Endodermal cell (in vitro differentiated cells): ENCODE measurements around the gene NCOA5. TPM values are rescaled to one million over a fixed set of nuclear protein-coding genes. Genes with fewer than 3 reads are reported as not detected.

ENCODE experiments used
- DNase-seq: peaks from one replicate; pipeline ENCODE4 v3.0.0-alpha.2; 2017
- H3K27ac ChIP-seq: 2 replicates; pipeline ENCODE4 v1.5.1; 2013; ENCODE audit warnings: mild to moderate bottlenecking, low read depth, low read length, moderate library complexity
- H3K27me3 ChIP-seq: 2 replicates; pipeline ENCODE4 v1.6.1; 2013; ENCODE audit warnings: mild to moderate bottlenecking, low read length, moderate library complexity; ENCODE audit not compliant: insufficient read depth, control insufficient read depth, poor library complexity, severe bottlenecking
- H3K36me3 ChIP-seq: 2 replicates; pipeline ENCODE4 v1.7.0; 2013; ENCODE audit warnings: mild to moderate bottlenecking, low read length, moderate library complexity; ENCODE audit not compliant: control insufficient read depth, insufficient read depth
- H3K4me1 ChIP-seq: one replicate; pipeline ENCODE4 v1.7.0; 2013; ENCODE audit warnings: low read length; ENCODE audit not compliant: control insufficient read depth, insufficient read depth
- H3K4me3 ChIP-seq: 2 replicates; pipeline ENCODE4 v1.5.1; 2013; ENCODE audit warnings: mild to moderate bottlenecking, low read length, moderate library complexity
- H3K9ac ChIP-seq: 2 replicates; pipeline ENCODE4 v1.6.1; 2013; ENCODE audit warnings: mild to moderate bottlenecking, low read length, moderate library complexity; ENCODE audit not compliant: poor library complexity, severe bottlenecking; ENCODE audit errors: extremely low read depth
- H3K9me3 ChIP-seq: 2 replicates; pipeline ENCODE4 v1.6.1; 2013; ENCODE audit warnings: mild to moderate bottlenecking, low read length, moderate library complexity; ENCODE audit not compliant: control insufficient read depth
- H3K27ac Mint-ChIP-seq: 2 replicates; pipeline ENCODE4 v1.8.0; 2020; ENCODE audit warnings: mixed read lengths
- H3K27me3 Mint-ChIP-seq: 2 replicates; pipeline ENCODE4 v1.8.0; 2021; ENCODE audit warnings: mild to moderate bottlenecking, mixed read lengths; ENCODE audit not compliant: insufficient read depth
- H3K36me3 Mint-ChIP-seq: 2 replicates; pipeline ENCODE4 v1.8.0; 2020; ENCODE audit warnings: low read depth, mixed read lengths
- H3K4me1 Mint-ChIP-seq: 2 replicates; pipeline ENCODE4 v1.8.0; 2020; ENCODE audit warnings: mixed read lengths
- H3K4me3 Mint-ChIP-seq: 2 replicates; pipeline ENCODE4 v1.8.0; 2020; ENCODE audit warnings: mild to moderate bottlenecking, moderate library complexity, mixed read lengths
- H3K9me3 Mint-ChIP-seq: 2 replicates; pipeline ENCODE4 v1.8.0; 2020; ENCODE audit warnings: mild to moderate bottlenecking, mixed read lengths
- WGBS, 2 experiments: methylation state at CpG; one replicate each; pipeline versions ENCODE4 v1.1.5 to v1.1.7; 2013; ENCODE audit warnings: missing lambda C conversion rate in 2 of 2, mixed read lengths in 1 of 2; ENCODE audit not compliant: insufficient coverage in 1 of 2, insufficient read length in 1 of 2; 5-methylcytosine and 5-hydroxymethylcytosine counted together
- total RNA-seq, 2 donors: library from RNA; stranded (reverse); fragmentation: NEBNext Ultra II Directional in 1 of 2; extraction: Animal tissue kit (Norgen Biotek cat#: 25700) in 1 of 2; gene quantifications; 2 replicates in 1 of 2; 3 replicates in 1 of 2; pipeline ENCODE4 v1.2.1, GENCODE V29; 2021
- TF ChIP-seq, protein P1 (sequence below): fragments of 200-600 bp; sonication (generic); conservative IDR thresholded peaks from 2 replicates; pipeline ENCODE4 v1.5.0; 2021; ENCODE audit warnings: antibody characterized with exemption, mild to moderate bottlenecking

Gene NCOA5
- total RNA-seq, 2 donors from 2014 or later: 19.3 to 28.7 TPM

GRCh38 chr20:46085179-46085851, 4.4 kb downstream of the NCOA5 start:
- Mint-ChIP-seq H3K4me1 (peaks cover 56% of the 10 kb centered on the region), H3K27ac (peak overlapping the region; percentile 33)

GRCh38 chr20:46084805-46085178, 5.0 kb downstream of the NCOA5 start:
- Histone ChIP-seq H3K27ac (no peak overlapping the region), H3K4me3 (peak overlapping the region; percentile 47), H3K9me3 (no peaks in the 10 kb centered on the region), H3K36me3 (no peaks in the 10 kb centered on the region), H3K4me1 (peaks cover 8% of the 10 kb centered on the region), H3K27me3 (no peaks in the 10 kb centered on the region), H3K9ac (no peak overlapping the region)
- Mint-ChIP-seq H3K9me3 (no peaks in the 10 kb centered on the region), H3K4me3 (no peak overlapping the region), H3K36me3 (no peaks in the 10 kb centered on the region), H3K27ac (peak overlapping the region; percentile 33), H3K27me3 (no peaks in the 10 kb centered on the region), H3K4me1 (peaks cover 58% of the 10 kb centered on the region)
- 83 to 96% methylated on average over 3 of the region's 3 CpGs for WGBS, 2 experiments
- TF ChIP-seq, protein P1, sequence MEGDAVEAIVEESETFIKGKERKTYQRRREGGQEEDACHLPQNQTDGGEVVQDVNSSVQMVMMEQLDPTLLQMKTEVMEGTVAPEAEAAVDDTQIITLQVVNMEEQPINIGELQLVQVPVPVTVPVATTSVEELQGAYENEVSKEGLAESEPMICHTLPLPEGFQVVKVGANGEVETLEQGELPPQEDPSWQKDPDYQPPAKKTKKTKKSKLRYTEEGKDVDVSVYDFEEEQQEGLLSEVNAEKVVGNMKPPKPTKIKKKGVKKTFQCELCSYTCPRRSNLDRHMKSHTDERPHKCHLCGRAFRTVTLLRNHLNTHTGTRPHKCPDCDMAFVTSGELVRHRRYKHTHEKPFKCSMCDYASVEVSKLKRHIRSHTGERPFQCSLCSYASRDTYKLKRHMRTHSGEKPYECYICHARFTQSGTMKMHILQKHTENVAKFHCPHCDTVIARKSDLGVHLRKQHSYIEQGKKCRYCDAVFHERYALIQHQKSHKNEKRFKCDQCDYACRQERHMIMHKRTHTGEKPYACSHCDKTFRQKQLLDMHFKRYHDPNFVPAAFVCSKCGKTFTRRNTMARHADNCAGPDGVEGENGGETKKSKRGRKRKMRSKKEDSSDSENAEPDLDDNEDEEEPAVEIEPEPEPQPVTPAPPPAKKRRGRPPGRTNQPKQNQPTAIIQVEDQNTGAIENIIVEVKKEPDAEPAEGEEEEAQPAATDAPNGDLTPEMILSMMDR: no peak
- no peak for DNase-seq

More at GRCh38 chr20:46085179-46085851, 4.4 kb downstream of the NCOA5 start:
- H3K9me3 Mint-ChIP-seq: no peaks in the 10 kb centered on the region
- no peaks in the 10 kb centered on the region for H3K27me3 Mint-ChIP-seq
- no peaks in the 10 kb centered on the region for H3K36me3 ChIP-seq
- peaks cover 8% of the 10 kb centered on the region for H3K4me1 ChIP-seq
- H3K9me3 ChIP-seq: no peaks in the 10 kb centered on the region
- no peak overlapping the region for H3K27ac ChIP-seq
- TF ChIP-seq, protein P1: no peak
- WGBS, 2 experiments: 80 to 81% methylated on average over 3 to 4 of the region's 4 CpGs
- peak overlapping the region; percentile 25 for H3K4me3 ChIP-seq
- DNase-seq: no peak
- H3K4me3 Mint-ChIP-seq: no peak overlapping the region
- H3K36me3 Mint-ChIP-seq: no peaks in the 10 kb centered on the region
- no peaks in the 10 kb centered on the region for H3K27me3 ChIP-seq
- H3K9ac ChIP-seq: no peak overlapping the region

DNA sequence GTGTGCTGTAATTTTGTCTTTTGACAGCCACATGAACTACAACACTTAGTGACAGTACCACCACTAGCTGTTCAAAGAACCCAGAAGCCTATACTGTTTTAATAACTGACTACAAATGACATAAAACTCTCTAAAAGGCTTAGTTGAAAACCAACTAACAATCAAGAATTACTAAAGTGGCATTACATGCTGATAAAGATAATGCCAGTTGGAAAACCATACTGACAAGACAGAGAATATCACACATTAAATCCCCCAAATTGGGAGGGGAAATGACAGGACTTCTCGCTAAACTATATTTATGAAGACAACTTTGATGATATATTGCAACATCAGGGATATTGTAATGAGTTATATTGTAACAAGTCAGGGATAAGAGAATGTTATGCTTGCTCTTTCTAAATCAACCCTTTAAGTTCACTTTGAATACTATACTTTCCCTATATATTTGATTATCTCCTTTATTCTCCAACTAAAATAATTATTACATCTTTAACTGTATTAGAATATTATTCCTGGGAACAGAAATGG, 6.2 kb downstream of the NCOA5 start:
- peaks cover 9% of the 10 kb centered on the region for H3K36me3 ChIP-seq
- H3K27me3 ChIP-seq: no peaks in the 10 kb centered on the region
- TF ChIP-seq, protein P1: no peak
- H3K4me1 Mint-ChIP-seq: peaks cover 68% of the 10 kb centered on the region
- peaks cover 8% of the 10 kb centered on the region for H3K4me1 ChIP-seq
- H3K4me3 Mint-ChIP-seq: no peak overlapping the region
- no peaks in the 10 kb centered on the region for H3K9me3 Mint-ChIP-seq
- peaks cover 4% of the 10 kb centered on the region for H3K36me3 Mint-ChIP-seq
- no peak for DNase-seq
- H3K27ac Mint-ChIP-seq: no peak overlapping the region
- no peak overlapping the region for H3K4me3 ChIP-seq
- no peak overlapping the region for H3K9ac ChIP-seq
- no peak overlapping the region for H3K27ac ChIP-seq
- H3K27me3 Mint-ChIP-seq: no peaks in the 10 kb centered on the region
- WGBS, 2 experiments: 100% methylated on average over 1 of the region's 1 CpG; no CpG with 5 or more reads in 1 of the 2 experiments
- no peaks in the 10 kb centered on the region for H3K9me3 ChIP-seq
